Left renal pelvis (tissue), 4 donors: Measurements from ENCODE around the gene SELENOV. TPM values are rescaled to one million over a fixed set of nuclear protein-coding genes. Genes with fewer than 3 reads are reported as not detected.
"Not testable (repeated sequence)": the region's sequence is repeated elsewhere in the genome, so short reads cannot be mapped to it uniquely, and the experiment has no call there.

Source experiments
- DNase-seq, 4 donors: peaks; one replicate each; pipeline ENCODE4 v3.0.0-alpha.2; 2013; ENCODE audit warnings: low read depth in 4 of 4, low spot score in 3 of 4
- polyA plus RNA-seq, 4 donors: library from polyadenylated mRNA; unstranded; fragments of 120-200 nt; gene quantifications; one replicate each; pipeline ENCODE4 v1.2.1, GENCODE V29; 2013; ENCODE audit not compliant: insufficient read length in 4 of 4

Gene SELENOV, protein sequence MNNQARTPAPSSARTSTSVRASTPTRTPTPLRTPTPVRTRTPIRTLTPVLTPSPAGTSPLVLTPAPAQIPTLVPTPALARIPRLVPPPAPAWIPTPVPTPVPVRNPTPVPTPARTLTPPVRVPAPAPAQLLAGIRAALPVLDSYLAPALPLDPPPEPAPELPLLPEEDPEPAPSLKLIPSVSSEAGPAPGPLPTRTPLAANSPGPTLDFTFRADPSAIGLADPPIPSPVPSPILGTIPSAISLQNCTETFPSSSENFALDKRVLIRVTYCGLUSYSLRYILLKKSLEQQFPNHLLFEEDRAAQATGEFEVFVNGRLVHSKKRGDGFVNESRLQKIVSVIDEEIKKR
- 1 to 10 TPM; 3.2 to 8.2 (median 5.5) TPM for polyA plus RNA-seq

DNA sequence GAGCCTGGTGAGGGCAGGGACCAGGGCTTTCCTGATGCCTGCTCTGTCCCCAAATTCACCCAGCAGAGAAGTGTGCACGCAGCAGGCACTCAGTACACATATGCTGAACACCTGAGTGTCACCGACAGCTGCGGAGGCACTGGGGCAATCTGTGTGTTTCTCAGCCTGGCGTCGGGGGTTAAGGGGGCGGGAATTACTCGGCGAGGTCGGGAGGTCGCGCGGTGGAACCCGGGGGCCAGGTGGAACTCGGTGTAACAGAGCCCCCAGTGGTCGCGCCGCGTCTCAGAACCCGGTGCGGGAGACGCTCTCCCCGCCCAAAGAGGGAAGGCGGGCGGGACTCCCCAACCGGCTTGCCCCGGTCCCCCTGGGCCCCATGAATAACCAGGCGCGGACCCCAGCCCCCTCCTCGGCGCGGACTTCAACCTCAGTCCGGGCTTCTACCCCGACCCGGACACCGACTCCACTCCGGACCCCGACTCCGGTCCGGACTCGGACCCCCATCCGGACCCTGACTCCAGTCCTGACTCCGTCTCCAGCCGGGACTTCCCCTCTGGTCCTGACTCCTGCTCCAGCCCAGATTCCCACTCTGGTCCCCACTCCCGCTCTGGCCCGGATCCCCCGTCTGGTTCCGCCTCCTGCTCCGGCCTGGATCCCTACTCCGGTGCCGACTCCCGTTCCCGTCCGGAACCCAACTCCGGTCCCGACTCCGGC is at the start of gene SELENOV:
SELENOV (plus strand) TSS at position 300 of the 711 bp plus-strand sequence; CDS start at position 374, 74 bp downstream.
- no peak for DNase-seq

DNA sequence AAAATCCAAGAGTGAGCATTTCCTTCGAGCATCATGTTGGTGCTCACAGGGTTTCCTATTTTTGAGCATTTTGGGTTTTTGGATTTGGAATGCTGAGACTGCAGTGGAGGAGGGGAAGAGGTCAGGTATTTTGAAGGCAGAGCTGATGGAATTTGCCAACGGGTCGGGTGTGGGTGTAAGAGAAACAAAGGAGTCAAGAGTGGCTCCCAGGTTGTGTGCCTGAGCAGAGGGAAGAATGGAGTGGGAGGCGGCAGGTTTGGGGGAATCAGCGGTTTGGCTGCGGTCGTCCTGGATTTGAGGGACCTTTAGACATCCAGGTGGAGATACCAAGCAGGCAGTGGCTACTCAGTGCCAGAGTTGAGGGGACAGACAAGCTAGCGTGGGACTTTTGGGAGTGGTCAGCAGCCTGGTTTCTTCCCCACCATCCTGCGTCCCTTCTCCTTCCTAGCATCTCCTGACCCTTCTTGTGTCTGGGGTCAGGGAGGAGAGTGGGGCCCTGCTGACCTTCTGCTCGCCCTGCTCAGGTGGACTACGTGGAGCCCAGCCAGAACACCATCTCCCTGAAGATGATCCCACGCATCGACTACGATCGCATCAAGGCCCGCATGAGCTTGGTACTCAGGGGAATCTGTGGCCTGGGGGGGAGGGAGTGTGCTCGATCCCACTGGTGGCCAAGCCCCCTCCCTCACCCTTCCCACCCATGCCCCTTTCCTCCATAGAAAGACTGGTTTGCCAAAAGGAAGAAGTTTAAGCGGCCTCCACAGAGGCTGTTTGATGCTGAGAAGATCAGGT is 48.8 kb upstream of the SELENOV start:
- DNase-seq = no peak

DNA sequence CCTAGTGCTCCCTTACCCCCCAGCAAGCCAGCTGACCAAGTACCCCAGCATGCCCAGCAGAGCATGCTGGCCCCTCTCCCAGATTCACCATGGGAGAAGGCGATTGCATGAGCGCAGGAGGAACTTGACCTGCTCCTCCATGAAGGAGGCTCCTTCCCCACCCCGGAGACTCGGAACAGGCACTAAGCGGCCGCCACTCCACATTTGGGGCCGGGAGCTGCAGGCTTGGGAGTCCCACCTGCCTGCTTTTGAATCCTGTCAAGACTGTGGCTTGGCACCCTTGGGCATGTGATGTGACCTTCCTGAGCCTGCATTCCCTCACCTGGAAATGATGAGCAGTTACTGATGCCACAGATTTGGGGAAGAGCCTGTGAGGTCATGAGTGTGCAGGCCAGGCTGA is 47.0 kb upstream of the SELENOV start:
- no peak for DNase-seq

DNA sequence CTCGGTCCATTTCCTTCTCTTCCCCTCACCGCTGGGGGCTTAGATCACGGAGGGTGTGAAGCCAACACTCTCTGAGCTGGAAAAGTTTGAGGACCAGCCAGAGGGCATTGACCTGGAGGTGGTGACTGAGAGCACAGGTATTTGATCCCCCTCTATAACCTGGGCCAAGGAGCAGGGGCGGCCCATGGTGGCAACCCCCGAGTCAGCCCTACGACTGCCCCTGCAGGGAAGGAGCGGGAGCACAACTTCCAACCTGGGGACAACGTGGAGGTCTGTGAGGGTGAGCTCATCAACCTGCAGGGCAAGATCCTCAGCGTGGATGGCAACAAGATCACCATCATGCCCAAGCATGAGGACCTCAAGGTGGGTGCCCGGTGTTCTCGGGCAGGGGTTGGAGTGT is 45.9 kb upstream of the SELENOV start:
- no peak for DNase-seq

DNA sequence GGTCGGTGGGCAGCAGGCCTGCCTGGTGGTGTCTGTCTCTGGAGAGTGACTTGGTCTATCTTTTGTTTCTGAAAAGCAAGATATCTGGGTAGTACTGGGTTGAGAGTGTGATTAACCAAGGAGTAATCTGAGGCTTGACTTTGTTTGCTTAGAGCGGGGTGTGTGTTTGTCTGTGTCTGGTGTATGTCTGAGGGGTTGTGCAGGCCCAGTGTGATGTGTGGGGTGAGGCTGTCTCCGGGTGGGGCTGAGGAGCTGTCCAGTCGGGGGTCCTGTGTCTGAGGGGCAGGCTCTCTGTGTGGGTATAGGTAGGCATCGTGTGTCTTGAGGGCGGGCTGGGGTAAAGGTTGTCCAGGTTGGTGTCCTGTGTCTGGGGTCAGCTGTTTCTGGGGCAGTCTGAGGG is 45.4 kb upstream of the SELENOV start:
- DNase-seq = no peak

DNA sequence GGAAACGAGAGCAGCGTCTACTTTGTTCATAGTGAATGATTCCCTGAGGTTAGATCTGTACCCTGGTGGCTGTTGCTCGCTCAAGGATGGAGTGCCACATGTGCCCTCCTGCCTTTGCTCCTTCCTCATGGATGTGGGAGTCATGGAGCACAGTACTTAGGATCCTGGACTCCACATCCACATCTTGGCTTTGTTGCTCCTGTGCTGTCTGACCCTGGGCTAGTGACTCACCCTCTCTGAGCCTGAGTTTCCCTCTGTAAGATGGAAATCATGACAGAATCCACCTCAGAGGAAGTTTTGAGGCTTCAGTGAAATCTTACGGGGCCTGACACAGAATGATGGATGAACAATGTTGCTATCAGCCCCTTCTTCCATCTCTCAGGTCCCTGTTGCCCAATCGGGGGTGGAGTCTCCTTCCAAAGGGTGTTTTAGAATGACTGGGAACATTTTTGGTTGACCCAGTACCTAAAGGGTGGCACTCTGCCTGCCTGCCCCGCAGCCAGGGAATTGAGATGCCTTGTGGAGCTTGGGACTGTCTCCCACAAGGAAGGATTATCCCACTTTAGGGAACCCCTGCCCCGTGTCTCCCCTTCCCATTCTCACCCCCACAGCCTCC is 44.1 kb upstream of the SELENOV start:
- DNase-seq = no peak

DNA sequence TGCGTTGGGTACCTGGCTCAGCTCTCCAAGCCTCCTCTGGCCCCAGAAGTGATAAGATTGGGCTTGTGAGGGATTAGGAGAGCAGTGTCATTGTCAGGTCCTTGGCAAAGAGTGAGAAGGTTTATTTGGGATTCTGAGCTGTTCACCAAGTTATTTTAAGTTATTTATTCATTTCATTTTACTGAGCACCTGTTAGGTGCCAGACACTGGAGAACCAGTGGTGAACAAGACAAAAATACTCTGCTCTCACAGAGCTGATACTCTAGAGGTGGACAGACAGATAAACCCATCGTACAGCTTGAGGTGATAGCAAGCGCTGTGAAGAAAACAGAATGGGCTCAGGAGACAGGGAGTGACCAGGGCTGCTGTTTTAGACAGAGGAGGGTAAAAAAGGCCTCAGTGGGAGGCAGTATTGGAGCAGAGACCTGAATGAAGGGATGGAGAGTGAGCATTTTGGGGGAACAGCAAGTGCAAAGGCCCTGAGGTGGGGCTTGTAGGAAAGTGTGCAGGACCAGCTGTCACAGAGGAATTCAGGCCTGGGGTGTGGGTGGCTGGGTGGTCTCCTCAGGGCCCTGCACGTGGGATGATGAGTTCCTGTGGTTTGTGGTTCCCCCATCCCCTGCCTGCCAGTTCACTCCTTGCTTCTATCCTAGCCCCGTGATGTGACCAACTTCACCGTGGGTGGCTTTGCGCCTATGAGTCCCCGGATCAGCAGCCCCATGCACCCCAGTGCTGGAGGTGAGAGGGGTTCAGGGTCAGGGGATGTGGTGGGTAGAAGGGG is 43.0 kb upstream of the SELENOV start:
- DNase-seq = no peak

DNA sequence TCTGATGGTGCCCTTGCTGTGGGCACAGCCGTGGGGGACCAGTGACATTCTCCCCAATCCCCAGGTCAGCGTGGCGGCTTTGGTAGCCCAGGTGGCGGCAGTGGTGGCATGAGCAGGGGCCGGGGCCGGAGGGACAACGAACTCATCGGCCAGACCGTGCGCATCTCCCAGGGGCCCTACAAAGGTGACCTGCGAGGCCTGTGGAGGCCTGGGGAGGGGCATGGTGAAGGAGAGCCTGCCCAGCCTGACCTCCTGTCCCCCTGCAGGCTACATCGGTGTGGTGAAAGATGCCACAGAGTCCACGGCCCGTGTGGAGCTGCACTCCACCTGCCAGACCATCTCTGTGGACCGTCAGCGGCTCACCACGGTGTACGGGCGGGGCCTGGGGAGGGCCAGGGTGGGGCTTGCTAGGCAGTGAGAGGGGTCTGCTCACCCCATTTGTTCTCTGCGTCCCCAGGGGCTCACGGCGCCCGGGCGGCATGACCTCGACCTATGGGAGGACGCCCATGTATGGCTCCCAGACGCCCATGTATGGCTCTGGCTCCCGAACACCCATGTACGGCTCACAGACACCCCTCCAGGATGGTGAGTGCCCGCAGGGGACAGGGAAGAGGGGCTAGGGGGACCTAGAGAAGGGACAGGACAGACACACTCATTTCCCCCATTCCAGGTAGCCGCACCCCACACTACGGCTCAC is 42.0 kb upstream of the SELENOV start:
- no peak for DNase-seq

DNA sequence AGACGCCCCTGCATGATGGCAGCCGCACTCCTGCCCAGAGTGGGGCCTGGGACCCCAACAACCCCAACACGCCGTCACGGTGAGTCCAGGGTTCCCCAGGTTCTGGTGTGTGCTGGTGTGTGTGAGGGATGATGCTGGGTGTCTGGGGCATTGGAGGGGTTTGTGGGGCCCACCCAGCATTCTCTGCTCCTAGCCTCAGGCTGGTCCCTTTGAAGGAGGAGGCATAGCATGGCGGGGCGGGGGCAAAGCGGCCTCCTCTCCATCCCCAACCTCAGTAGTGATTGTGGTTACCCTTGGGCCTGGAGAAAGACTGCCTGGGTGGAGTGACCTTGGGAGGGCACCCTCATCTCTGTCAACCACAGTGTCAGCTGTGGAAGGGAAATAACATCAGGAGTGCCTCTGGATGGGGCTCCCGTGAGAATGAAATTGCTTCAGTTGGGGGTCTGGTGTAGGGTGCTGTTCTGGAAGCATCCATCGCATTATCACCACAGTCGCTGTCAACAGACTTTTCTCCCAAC is 41.4 kb upstream of the SELENOV start:
- DNase-seq = no peak

DNA sequence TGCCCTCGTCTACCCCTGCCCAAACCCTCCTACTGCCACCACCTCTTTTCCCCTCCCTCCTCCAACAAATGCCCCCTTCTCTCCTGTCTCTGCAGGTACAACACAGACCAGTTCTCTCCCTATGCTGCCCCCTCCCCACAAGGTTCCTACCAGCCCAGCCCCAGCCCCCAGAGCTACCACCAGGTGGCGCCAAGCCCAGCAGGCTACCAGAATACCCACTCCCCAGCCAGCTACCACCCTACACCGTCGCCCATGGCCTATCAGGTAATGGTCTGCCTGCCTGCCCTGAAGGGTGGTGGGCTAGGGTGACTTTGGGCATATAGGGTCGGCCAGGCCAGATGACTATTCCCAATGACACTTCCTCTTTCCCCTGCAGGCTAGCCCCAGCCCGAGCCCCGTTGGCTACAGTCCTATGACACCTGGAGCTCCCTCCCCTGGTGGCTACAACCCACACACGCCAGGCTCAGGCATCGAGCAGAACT is 40.8 kb upstream of the SELENOV start:
- DNase-seq = peak in 1 of 4 donors; percentile 16

DNA sequence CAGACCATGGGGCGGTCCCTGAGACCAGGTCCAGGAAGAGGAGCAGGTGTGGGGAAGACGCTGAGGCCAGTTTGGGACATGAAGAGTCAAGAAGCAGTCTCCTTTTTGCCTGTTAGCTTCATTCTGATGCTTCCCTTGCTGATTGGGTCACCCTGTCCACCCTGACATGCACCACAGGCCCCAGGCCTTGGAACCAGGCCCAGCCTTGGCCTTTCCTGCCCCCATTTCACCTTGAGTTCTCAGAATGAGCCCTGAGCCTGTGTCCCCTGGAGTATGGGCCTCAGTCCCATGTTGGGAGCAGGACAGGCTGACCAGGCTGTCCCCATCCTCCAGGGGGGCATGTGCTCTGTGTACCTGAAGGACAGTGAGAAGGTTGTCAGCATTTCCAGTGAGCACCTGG is 39.2 kb upstream of the SELENOV start:
- no peak for DNase-seq

DNA sequence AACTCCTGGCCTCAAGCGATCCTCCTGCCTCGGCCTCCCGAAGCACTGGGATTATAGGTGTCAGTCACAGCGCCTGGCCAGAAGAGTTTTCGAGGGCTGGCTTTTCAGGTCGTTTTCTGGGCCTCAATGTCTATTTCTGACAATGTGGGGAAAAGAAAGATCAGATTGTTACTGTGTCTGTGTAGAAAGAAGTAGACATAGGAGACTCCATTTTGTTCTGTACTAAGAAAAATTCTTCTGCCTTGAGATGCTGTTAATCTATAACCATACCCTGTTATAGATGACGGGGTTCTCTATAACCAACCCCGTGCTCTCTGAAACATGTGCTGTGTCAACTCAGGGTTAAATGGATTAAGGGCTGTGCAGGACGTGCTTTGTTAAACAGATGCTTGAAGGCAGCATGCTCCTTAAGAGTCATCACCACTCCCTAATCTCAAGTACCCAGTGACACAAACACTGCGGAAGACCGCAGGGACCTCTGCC is 35.6 kb upstream of the SELENOV start:
- DNase-seq = not testable (repeated sequence)

DNA sequence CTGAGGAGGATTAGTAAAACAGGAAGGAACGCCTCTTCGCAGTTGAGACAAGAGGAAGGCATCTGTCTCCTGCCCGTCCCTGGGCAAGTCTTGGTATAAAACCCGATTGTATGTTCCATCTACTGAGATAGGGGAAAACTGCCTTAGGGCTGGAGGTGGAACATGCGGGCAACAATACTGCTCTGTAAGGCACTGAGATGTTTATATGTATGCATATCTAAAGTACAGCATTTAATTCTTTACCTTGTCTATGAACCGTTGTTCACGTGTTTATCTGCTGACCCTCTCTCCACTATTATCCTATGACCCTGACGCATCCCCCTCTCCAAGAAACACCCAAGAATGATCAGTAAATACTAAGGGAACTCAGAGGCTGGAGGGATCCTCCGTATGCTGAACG is 35.0 kb upstream of the SELENOV start:
- no peak for DNase-seq

DNA sequence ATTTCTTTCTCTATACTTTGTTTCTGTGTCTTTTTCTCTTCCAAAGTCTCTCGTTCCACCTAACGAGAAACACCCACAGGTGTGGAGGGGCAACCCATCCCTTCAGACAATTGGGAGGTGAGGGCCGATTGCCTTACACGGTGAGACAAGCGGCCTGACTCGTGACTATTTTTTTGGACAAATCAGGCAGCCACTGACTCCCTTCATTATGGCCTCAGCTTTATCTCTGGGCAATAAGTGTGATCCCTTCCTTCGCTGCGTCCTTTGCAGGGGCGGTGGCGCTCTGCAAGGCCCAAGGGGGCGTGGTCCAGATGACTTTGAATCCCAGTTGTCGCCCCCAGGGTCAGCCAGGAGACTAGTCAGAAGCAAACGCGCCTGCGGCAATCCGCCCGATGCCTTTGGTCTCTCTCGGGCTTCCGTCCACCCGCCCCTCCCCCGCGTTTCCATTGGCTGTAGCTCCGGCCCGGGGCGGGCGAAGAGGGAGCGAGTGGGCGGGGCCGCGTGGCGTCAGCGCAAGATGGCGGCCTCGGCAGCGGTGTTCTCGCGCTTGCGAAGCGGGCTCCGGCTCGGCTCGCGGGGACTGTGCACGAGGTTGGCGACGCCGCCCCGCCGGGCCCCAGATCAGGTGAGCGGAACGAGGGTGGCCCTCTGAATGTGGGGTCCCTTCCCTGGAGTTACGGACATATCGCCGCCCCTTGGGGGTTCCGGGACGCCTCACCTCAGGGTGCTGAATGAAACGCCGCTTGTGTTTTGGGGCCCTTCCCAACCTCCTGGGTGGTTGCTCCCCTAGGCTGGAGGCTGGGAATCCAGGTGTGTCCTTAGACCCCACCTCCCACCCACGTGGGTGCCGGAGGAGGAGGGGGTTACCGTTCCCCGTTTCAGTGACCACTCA is 34.4 kb upstream of the SELENOV start, which contains the start of gene TIMM50:
TIMM50 (plus strand) TSS at position 502 of the 892 bp plus-strand sequence; CDS start at position 518, 16 bp downstream.
- DNase-seq = peak; percentile 81 to 90 (median 86)

DNA sequence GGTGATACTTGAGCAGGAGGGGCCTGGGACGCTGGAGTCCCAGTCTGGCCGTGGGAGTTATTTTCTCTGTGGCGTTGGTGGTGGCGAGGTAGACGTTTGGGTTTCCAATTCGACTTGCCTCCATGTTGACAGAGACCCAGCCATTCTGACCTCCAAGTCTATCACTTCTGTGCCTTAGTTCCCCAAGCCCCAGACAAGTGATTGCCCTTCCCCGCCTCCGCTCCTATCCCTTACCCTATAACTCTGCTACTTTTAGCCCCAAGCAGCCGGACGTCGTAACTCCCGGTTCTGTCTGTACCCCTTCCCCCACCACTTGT is 33.8 kb upstream of the SELENOV start:
- no peak for DNase-seq

DNA sequence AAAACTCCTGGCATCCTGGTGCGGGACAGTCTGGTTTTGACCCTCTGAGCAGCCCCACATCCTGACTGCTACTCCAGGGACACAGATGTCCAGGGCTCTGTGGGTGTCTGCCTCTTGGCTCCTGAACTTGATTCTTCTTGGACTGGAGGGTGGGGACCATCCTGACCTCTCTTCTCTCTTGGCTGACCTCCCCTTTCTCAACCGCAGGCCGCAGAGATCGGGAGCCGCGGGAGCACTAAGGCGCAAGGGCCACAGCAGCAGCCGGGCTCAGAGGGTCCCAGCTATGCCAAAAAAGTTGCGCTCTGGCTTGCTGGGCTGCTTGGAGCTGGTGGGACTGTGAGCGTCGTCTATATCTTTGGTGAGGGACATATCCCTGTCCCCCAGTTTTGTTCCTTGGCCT is 33.3 kb upstream of the SELENOV start:
- DNase-seq = no peak

DNA sequence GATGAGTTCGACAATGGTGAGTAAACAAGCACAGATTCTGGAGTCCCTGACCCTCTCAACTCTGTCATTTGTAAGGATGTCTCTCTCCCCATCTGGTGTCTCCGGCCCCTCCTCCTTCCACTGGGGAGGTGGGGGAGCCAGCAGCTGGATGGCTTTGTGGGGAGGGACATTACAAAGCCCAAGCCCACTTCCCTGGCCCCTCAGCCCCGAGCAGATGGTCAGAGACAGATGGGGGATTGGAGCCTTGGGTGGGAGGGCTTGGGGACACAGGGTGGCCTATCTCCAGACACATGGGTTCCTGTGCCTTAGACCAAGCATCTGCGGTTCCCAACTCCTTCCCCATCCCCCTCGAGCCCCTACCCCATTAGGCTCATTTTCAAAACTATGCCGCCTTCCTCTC is 31.8 kb upstream of the SELENOV start:
- no peak for DNase-seq

DNA sequence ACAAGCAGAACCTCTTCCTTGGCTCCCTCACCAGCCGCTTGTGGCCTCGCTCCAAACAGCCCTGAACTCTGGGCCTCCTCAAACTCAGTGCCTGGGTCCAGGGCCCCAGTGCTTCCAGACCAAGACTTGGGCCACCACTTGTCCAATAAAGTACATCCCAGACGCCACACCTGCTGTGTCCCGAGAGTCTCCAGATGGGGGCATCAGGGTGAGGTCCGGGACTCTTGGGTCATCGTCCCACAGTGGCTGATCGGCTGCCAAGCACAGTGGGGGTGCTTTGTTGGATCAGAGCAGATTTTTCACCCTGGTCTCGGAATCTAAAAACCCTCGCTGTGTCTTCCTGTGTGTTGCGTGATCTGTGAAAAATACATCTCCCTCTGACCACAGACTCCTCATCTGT is 25.2 kb upstream of the SELENOV start:
- no peak for DNase-seq
